VCaP (cell line): ENCODE results near the gene NCMAP.

Experiments used
- H3K27ac ChIP-seq: fragments of 450-650 bp; 2 replicates; pipeline ENCODE4 v1.5.1; 2017
- TF ChIP-seq, protein P1 (sequence below): fragments of 450-650 bp; conservative IDR thresholded peaks from 2 replicates; pipeline ENCODE4 v1.5.1; 2017; ENCODE audit warnings: mild to moderate bottlenecking, moderate library complexity

The NCMAP gene

DNA sequence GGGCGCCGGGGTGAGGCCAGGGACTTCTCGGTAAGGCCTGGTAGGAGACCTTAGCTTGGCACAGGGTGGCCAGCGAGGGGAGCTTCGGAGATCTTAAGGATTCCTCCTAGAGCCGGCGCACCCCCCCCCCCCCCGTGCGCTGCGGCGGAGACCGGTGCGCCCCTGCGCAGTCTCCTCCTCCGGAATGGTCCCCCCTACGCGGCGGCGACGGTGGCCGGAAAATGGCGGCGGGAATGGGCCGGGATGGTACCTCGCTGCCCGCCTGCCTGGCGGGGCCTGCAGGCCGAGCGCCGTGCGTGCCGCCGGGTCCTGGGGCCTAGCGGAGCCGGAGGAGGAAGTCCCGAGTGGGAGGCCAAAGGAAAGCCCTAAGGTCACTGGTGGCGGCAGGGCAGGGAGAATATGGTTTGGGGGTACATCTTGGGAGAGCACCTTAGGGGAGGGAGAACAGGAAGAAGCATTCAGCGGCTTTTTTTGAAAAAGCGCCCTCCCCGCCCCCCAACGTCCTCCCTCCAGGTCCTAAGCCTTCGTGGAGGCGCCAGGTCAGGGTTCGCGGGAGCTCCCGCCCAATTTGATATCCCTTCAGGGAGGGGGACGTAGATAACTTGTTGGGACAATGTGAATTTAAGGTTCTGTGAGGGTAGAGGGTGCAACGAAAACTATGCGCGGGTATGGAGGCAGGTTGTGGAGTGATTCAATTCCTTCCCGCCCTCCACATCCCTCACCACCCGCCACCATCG lies 87.6 kb downstream of the NCMAP start:
- peak overlapping the region; percentile 97 for H3K27ac ChIP-seq
- TF ChIP-seq, protein P1, sequence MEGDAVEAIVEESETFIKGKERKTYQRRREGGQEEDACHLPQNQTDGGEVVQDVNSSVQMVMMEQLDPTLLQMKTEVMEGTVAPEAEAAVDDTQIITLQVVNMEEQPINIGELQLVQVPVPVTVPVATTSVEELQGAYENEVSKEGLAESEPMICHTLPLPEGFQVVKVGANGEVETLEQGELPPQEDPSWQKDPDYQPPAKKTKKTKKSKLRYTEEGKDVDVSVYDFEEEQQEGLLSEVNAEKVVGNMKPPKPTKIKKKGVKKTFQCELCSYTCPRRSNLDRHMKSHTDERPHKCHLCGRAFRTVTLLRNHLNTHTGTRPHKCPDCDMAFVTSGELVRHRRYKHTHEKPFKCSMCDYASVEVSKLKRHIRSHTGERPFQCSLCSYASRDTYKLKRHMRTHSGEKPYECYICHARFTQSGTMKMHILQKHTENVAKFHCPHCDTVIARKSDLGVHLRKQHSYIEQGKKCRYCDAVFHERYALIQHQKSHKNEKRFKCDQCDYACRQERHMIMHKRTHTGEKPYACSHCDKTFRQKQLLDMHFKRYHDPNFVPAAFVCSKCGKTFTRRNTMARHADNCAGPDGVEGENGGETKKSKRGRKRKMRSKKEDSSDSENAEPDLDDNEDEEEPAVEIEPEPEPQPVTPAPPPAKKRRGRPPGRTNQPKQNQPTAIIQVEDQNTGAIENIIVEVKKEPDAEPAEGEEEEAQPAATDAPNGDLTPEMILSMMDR, result no peak

DNA sequence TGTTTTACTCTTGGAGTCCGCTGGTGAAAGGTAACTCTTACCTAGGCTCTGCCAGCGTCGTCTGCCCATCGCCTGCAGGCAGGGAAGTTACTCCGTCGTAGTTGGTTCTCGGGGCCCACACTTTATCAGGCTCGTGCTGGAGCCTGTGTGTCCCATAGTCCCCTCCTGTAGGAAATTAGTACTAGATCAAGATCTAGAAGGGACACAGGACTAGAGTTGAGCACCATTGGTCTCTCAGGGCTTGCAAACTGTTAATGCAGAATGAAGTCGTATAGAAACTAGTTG lies 88.2 kb downstream of the NCMAP start:
- TF ChIP-seq, protein P1, result no peak
- peak overlapping the region; percentile 97 for H3K27ac ChIP-seq

DNA sequence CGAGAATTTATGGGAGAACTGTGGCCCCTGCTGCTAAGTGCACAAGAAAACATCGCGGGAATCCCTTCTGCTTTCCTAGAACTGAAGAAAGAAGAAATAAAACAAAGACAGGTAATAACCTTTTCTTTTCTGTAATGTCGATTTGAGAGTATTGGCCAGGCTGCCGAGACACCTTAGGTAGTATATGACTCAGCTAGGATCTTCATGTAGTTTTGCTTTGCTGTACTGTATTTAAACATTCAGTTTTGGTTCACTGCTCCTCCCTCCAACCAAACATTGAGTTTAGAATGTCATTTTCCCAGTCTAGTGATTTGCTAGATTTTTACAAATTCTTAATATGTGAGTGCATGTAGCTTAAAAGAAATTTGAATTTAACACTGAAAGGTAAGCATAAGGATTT lies 93.0 kb downstream of the NCMAP start:
- no peak overlapping the region for H3K27ac ChIP-seq
- TF ChIP-seq, protein P1, result no peak

DNA sequence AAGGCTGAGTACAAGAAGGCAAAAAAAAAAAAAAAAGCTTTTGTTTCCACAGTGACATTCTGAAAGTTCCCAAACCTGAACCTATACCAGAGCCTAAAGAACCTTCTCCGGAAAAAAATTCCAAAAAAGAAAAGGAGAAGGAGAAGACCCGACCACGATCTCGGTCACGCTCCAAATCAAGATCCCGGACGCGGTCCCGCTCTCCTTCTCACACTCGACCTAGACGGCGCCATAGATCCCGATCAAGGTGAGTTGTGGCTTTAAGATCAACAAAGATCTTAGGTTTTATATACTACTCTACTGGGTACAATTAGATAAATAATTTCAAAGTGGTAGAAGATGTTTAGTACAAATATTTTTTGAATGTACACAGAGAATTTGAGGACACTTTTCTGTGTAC lies 96.5 kb downstream of the NCMAP start:
- H3K27ac ChIP-seq, result no peak overlapping the region; the same call in 1 of the 2 replicates
- TF ChIP-seq, protein P1, result no peak

DNA sequence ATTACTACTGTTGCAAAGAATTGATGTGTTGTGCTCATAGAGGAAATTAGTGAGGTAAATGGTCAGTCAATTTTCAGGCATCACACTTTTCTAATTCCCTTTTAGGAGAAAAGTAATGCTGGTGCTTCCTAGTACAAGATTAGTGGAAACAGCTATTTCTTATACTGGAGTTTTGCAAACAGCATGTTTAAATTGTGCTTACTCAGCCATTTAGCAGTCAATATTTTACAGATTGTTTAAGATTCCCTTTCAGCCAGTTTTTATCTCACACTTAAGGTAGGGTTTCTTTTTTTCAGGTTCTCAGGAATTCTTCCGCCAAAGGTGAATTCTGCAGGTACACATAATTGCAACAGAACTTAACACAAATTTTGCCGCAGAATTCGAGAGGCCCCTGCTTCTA lies 98.1 kb downstream of the NCMAP start:
- TF ChIP-seq, protein P1, result no peak
- peak overlapping the region; percentile 65 for H3K27ac ChIP-seq

- TF ChIP-seq, protein P1, result no peak
- H3K27ac ChIP-seq, result peak overlapping the region; percentile 65
Observed at GRCh38 chr1:24656046-24656445, 100.2 kb downstream of the NCMAP start.

GRCh38 chr1:24657781-24658180 lies 101.9 kb downstream of the NCMAP start:
- H3K27ac ChIP-seq, result peak overlapping the region; percentile 65
- TF ChIP-seq, protein P1, result no peak
